HG03135 (cell line): Measurements from ENCODE around the gene SERTAD2.

Experiments used
- ATAC-seq: cut with Tn5 transposase; IDR thresholded peaks from one replicate; pipeline ENCODE4 v1.9.1; 2021; ENCODE audit warnings: mild to moderate bottlenecking, moderate library complexity; ENCODE audit not compliant: unreplicated experiment

SERTAD2 gene, protein sequence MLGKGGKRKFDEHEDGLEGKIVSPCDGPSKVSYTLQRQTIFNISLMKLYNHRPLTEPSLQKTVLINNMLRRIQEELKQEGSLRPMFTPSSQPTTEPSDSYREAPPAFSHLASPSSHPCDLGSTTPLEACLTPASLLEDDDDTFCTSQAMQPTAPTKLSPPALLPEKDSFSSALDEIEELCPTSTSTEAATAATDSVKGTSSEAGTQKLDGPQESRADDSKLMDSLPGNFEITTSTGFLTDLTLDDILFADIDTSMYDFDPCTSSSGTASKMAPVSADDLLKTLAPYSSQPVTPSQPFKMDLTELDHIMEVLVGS

GRCh38 chr2:64653109-64654062, at the start of gene SERTAD2:
TSS of gene SERTAD2 (minus strand) at chr2:64653913. CDS start at chr2:64636871, 17,042 bp downstream.
- ATAC-seq = peak; percentile 65

- peak; percentile 32 for ATAC-seq
These were observed 46.6 kb upstream of the SERTAD2 start for GRCh38 chr2:64700133-64700809.

DNA sequence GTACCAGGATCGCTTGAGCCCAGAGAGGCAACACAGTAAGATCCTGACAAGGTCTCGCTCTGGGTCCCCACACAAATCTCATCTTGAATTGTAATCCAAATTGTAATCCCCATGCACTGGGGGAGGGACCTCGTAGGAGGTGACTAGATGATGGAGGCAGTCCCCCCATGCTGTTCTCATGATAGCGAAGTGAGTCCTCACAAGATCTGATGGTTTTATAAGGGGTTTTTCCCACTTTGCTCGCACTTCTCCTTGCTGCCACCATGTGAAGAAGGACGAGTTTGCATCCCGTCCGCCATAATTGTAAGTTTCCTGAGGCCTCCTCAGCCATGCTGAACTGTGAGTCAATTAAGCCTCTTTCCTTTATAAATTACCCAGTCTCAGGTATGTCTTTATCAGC, 46.0 kb upstream of the SERTAD2 start:
- peak; percentile 22 for ATAC-seq

DNA sequence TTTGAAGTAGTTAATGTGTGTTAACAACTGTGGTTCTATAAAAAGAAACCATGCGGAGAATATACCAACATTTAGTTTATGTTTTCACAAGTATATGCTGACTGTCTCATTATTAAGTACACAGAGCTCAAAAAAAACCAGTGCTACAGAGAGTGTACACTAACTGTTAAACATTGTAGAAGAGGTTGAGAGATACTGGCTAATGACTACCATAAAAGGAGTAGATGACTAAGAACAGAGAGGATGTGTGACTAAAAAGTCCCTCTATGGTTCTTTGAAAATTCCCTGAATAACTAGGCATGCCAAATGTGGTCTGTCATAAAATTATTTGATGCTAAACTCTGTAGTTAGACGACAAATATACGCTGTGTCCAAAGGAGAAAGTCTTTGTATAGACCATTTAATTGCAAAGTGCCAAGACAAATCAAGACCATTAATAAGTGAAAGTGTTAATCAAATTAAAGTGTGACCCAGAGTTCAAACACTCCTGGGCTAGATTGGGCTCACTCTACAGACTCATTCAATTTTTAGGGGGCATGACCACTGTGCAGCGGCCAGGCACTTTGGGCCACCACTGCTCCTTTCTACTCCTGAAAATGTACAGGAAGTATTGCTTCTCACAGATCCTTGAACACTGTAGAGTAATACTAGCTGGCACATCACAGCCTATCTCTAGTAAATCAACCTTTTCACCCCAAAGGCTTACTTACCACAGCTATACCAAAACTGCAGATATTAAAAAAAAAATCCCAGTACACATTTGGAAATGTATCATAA, 45.1 kb upstream of the SERTAD2 start:
- peak; percentile 87 for ATAC-seq

- ATAC-seq = no peak
These were observed 44.5 kb upstream of the SERTAD2 start for GRCh38 chr2:64698177-64698643.

DNA sequence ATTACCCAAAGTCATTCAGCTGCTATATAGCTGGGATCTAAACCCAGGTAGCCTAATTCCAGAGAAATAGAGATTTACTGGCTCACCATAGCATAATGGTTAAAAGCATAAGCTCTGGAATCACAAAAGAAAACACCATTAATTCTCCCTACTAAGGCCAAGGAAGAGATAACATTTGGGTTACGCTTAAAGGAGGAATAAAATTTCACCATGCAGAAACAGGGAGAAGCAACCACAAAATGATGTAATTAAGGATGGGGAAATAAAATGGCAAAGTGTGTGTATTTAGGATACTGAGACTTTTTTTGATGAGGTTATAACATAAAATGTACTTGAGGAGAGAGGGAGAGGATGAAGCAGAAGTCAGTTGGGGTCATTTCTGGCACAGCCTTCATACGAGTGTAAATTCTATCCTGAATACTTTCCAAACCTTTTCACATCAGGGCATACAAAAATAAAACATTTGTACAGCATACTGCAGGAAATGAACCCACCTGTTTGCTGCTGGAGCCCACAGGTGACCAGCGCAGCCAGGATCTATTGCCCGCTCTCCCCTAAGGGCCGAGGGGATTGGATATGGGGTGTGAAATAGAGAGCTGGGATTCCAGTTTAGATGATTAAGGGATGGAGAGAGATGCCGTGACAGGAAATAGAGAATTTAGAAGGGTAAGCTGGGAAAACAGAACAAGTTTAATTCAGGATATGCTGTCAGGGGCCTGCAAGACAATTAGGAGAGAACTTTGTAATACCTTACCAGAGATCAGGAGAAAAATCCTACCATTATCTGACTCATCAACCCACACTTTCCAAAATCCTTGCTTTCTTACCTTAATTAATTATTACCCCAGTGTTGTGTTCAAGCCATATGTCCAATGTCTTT, 43.8 kb upstream of the SERTAD2 start:
- no peak for ATAC-seq

DNA sequence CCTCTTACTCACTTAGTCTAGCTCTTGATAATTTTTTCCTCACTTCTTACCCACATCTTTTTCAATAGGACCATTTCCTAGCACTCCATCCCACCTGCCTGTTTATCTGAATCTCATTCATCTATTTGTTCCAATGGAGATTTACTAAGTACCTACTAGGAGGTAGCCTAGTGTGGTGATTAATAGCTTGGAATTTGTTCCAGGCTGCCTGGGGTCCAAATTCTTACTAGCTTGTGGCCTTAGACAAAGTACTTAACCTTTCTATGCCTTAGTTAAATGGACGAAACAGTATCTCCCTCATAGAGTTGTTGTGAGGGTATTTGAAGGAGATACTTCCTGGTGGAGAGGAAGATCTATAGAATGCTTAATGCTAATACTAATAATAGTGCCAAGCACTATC, 42.9 kb upstream of the SERTAD2 start:
- ATAC-seq = no peak

DNA sequence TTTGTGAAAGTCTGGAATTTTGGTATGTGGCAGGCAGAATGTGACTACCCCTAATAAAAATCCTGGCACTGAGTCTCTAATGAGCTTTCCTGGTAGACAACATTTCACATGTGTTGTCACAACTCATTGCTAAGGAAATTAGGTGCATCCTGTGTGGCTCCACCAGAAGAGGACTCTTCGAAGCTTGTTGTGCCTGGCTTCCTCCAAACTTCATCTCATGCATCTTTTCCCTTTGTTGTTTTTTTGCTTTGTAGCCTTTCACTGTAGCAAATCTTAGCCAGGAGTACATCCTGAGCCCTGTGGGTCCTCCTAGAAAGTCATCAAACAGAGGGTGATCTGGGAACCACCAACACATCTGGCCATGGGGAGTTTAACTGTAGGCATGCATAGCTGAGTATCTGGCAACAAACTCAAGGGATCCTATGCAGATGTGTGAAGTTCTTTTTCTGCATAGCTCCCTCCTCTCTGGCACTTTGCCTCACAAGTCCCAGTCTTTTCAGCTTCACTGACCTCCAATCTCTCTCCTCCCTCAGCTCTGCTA, 42.1 kb upstream of the SERTAD2 start:
- ATAC-seq = no peak

- no peak for ATAC-seq
These were observed 38.7 kb upstream of the SERTAD2 start for GRCh38 chr2:64692401-64692800.

DNA sequence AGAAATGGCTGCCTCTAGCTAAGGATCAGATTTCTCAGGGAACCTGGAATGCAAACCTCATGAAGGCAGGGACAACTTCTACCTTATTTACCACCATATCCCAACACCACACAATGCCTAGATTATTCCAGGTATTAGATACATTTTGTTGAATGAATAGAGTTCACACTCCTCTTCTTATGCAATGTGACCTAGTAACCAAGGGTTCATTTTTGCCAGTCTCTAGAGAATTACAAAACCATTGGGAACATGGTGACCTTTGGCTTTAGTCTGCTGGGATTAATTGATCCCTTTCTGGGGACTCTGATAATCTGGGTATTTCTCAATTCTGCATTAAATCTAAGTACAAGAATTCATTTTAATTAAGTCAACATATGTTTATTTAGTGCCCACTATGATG, 35.2 kb upstream of the SERTAD2 start:
- ATAC-seq = no peak

DNA sequence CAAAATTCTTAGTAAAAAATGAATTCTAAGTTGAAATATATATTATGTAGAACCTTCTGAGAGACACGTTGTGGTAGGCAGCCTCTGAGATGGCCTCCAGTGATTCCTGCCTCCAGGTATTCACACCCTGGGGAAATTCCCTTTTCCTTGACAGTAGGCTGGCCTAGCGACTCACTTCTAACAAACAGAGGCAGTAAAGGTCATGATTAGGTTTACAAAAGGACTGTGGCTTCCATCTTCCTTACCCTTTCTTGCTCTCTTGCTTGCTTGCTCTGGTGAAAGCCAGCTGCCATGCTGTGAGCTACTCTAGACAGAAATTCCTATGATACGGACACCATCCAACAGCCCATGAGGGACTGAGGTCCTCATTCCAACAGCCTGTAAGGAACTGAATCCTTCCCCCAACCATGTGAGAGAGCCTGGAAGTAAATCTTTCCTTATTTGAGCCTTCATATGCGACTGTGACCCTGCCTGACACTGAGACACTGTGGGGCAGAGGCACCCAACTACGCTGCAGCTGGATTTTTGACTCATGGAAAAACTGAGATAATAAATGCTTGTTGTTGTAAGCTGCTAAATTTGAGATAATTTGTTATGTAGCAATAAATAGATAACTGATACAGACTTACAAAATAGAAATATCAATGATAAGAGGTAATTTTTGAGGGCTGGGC, 32.7 kb upstream of the SERTAD2 start:
- no peak for ATAC-seq

DNA sequence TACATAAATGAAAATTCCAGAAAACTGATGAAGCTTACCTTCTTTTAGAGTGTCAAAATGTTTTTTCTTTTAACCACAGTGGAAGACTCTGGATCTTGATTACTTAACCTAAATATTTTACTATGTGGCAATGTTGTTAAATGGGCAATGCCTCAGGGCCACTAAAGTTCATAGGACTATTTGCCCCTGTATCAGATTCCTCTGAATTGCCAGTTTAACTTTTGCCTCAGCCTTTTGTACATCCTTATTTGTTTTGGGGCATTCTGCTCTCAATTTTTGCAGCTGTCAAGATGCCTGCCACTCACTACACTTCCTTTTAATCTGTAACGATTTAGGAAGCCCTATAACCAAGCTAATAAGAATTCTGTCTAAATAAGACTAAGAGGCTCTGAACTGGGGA, 31.7 kb upstream of the SERTAD2 start:
- no peak for ATAC-seq

GRCh38 chr2:64683771-64684510, 30.2 kb upstream of the SERTAD2 start:
- no peak for ATAC-seq

GRCh38 chr2:64681479-64681967, 27.8 kb upstream of the SERTAD2 start:
- no peak for ATAC-seq

- no peak for ATAC-seq
These were observed 26.1 kb upstream of the SERTAD2 start for GRCh38 chr2:64679673-64680425.

DNA sequence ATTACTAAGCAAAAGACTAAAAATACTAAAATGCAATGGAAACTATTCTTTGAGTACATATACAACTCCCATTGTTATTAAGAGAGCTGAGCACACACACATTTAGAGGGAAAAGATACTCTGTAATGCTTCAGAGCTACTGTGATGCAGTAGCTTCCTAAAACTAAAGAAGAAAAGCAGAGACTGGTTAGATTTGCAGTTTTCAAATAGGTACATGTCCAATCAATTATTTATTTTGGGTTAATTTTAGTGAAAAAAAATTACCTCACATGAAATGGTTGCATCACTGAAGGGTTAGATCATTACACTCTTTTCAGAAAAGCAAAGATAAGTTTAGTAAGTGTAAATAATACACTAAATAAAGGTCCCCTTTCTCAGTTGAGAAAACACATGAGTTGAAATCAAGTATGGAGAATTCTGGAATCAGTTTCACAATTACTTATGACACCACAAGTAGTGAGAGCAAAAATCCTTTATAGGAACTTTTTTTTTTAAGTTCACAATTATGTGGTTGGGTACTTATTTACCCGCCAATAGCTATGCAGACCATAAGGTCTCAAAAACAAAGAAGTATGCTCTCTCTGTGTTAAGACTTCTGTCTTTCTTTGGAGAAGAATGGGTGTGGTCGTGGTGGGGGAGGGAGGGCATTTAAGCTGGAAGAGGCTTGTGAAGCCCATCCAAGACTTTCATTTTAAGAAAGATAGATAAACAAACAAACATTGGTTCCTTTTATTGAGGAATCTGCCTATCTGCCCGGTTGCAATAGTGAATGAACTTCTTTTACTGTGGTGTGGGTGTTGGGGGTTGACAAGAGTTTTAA, 25.3 kb upstream of the SERTAD2 start:
- ATAC-seq = no peak
